Omental fat pad (tissue), 4 donors: ENCODE measurements around the gene STT3B. TPM values are rescaled to one million over a fixed set of nuclear protein-coding genes. Genes with fewer than 3 reads are reported as not detected.

ENCODE experiments used
- ATAC-seq: fragments of 150-250 bp; one replicate; pipeline ENCODE4 v1.9.1; 2016; ENCODE audit warnings: mild to moderate bottlenecking, moderate library complexity; ENCODE audit not compliant: low FRiP score
- DNase-seq: peaks from one replicate; pipeline ENCODE4 v3.0.0-alpha.2; 2019; ENCODE audit warnings: low spot score
- total RNA-seq, 4 donors: library from RNA; depleted of rRNA; stranded (reverse); fragments of >200 nt; gene quantifications; one replicate each; pipeline ENCODE4 v1.1.0, GENCODE V29; 2016
- TF ChIP-seq, protein P1 (sequence below), 3 donors: fragments of 450-650 bp; IDR thresholded peaks; one replicate each; pipeline ENCODE4 v1.5.1; 2016 to 2017; ENCODE audit warnings: antibody characterized with exemption in 3 of 3, mild to moderate bottlenecking in 3 of 3, moderate library complexity in 2 of 3

Gene STT3B
- total RNA-seq, 4 donors from 2014 or later, result 74.4 to 126 (median 97.5) TPM

DNA sequence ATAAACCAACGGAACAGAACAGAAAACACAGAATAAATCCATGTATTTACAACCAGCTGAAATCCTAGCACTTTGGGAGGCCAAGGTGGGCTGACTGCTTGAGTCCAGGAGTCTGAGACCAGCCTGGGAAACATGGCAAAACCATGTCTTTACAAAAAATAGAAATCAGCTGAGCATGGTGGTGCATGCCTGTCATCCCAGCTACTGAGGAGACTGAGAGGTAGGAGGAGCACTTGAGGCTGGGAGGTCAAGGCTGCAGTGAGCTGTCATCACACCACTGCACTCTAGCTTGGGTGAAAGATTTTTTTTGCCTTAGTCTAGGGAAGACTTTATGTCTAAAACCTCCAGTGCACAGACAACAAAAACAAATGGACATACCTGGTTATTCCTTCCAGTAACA lies 120.7 kb downstream of the STT3B start:
- TF ChIP-seq, protein P1, sequence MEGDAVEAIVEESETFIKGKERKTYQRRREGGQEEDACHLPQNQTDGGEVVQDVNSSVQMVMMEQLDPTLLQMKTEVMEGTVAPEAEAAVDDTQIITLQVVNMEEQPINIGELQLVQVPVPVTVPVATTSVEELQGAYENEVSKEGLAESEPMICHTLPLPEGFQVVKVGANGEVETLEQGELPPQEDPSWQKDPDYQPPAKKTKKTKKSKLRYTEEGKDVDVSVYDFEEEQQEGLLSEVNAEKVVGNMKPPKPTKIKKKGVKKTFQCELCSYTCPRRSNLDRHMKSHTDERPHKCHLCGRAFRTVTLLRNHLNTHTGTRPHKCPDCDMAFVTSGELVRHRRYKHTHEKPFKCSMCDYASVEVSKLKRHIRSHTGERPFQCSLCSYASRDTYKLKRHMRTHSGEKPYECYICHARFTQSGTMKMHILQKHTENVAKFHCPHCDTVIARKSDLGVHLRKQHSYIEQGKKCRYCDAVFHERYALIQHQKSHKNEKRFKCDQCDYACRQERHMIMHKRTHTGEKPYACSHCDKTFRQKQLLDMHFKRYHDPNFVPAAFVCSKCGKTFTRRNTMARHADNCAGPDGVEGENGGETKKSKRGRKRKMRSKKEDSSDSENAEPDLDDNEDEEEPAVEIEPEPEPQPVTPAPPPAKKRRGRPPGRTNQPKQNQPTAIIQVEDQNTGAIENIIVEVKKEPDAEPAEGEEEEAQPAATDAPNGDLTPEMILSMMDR (IDR thresholded peaks at IDR 0.05), result no peak
- no peak for ATAC-seq
- no peak for DNase-seq

DNA sequence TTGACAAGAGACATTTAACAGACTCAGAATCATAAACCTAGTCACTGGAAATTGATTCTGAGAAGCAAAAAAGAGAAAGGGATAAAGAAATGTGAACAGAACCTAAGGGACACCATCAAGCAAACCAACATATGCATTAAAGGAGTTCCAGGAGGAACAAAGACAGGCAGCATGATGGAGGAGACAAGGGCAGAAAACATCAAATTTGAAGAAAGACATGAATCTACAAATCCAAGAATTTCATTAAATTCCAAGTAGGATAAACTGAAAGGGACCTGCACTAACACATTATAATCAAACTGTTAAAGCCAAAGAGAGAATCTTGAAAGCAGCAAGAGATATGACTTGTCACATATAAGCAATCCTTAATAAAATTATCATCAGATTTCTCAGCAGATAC lies 122.3 kb downstream of the STT3B start:
- DNase-seq (no peak), ATAC-seq (no peak)
- TF ChIP-seq, protein P1 (IDR thresholded peaks at IDR 0.05), result no peak

DNA sequence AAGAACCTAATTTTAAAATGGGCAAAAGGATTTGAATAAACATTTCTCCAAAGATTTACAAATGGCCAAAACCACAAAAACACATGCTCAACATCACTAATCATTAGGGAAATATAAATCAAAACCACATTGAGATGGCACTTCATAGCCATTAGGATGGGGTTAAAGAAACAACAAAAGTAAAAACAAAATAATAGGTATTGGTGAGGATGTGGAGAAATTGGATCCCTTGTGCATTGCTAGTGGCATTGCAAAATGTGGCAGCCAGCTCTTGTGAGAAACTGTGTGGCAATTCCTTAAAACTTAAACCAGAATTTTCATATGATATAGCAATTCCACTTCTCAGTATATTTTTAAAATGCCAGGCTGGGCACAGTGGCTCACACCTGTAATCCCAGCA lies 126.5 kb downstream of the STT3B start:
- no peak for DNase-seq
- TF ChIP-seq, protein P1 (IDR thresholded peaks at IDR 0.05), result no peak

DNA sequence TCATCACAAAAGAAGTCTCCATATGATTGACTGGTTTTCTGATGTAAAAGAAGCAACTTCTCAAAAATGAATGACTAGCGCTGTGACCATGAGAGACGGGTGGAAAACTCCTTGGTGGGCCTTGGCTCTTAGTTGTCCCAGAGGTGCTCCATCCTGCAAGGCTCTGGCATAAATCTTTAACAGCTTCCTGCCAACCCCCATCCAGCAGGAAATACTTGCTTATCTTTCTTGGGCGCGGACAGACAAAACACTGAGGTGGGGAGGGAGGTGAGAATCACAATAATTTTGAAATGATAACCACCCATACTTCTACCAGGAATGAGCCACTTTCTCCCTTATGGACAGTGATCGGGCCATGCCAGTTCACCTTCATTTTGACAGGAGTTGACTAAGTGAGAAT lies 128.6 kb downstream of the STT3B start:
- no peak for ATAC-seq
- no peak for DNase-seq
- TF ChIP-seq, protein P1 (IDR thresholded peaks at IDR 0.05), result no peak

More for the DNA sequence above, 126.5 kb downstream of the STT3B start:
- no peak for ATAC-seq

DNA sequence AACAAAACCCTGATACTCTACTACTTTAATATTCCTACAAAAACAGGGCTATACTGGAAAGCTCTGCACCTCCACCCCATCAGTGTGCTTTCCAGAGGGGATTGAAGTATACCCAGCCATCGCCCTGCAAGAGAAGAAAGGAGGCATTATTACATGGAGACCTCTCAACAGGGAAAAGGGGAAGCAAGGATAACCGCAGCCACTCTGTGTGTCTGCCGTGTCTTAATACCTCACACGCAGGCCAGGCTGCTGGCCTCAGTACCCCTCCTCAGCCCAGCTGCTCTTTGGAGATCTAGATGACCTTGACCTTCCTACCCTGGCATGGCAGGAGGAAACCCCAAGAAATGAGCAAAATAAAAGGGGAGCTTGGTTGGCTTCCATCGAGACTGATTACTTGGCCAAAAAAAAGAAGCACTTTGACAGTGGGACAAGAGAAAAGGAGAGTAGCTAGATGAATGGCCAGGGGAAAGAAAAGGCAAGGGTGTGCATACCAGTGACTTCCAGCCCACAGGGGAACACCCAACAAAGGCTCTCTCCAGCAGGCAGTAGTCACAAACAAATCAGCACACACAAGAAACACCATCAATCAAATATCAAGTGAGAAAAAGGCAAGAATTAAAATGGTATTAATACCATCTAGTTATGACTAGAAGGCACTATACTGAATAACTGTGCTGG lies 129.4 kb downstream of the STT3B start:
- ATAC-seq (no peak), DNase-seq (no peak)
- TF ChIP-seq, protein P1 (IDR thresholded peaks at IDR 0.05), result no peak

DNA sequence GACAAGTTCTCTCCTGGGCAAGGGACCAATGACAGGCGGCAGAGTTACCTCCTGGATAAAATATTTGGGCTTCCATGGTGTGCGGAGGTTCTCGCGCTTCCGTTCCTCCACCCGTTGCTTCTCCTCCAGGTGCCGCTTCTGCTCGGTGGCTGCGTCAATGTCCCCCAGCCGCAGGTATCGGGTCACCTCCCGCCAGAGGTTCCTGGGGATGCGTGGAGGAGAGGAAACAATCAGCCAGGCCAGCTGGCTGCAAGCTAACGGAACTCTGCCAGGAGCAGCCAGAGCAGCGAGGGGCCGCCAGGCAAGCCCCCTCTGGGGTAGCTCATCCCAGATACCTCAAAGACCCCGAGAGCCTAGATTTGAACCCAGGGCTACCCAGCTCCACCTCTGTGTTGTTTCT lies 131.3 kb downstream of the STT3B start:
- TF ChIP-seq, protein P1 (IDR thresholded peaks at IDR 0.05), result no peak
- ATAC-seq (no peak), DNase-seq (no peak)

DNA sequence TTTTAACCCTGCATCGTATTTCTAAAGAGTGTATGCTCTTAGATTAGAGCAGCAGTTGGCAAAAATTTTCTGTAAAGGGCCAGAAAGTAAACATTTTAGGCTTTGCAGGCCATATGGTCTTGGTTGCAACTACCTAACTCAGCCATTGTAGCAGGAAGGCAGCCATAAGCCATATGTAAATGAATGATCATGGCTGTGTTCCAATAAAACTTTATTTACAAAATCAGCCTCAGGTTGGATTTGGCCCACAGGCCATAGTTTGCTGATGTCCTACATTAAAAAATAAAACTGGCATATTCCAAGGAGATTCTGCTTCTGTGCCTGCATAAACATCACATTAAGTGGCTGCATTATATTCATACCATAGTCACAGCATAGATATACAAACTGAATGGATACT lies 134.9 kb downstream of the STT3B start:
- ATAC-seq (no peak), DNase-seq (no peak)
- TF ChIP-seq, protein P1 (IDR thresholded peaks at IDR 0.05), result no peak
